ENCODE data around the gene ADAMTSL3.

DNA sequence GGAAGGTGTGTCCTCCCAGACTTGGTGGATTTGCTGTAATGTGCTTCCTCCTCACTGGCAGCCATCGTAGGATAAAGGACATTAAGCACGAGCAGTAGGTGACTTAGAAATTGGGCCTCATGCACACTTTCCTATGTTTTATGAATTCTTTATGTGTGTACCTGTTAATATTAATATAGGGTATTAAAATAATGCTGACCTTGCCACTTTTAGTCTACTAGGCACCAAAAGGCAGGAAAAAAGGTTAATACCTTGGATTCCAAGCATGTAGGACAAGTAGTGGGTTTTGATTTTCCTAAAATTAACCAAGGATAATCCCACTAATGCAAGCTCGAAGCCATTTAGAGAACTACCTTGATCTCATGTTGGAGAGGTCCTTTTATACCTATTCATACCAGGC lies 55.9 kb downstream of the ADAMTSL3 start:
- TF ChIP-seq TAF1 (IDR thresholded peaks at IDR 0.05; ENCODE audit: borderline replicate concordance, insufficient read depth, low read length): no peak
- TF ChIP-seq, protein P1, sequence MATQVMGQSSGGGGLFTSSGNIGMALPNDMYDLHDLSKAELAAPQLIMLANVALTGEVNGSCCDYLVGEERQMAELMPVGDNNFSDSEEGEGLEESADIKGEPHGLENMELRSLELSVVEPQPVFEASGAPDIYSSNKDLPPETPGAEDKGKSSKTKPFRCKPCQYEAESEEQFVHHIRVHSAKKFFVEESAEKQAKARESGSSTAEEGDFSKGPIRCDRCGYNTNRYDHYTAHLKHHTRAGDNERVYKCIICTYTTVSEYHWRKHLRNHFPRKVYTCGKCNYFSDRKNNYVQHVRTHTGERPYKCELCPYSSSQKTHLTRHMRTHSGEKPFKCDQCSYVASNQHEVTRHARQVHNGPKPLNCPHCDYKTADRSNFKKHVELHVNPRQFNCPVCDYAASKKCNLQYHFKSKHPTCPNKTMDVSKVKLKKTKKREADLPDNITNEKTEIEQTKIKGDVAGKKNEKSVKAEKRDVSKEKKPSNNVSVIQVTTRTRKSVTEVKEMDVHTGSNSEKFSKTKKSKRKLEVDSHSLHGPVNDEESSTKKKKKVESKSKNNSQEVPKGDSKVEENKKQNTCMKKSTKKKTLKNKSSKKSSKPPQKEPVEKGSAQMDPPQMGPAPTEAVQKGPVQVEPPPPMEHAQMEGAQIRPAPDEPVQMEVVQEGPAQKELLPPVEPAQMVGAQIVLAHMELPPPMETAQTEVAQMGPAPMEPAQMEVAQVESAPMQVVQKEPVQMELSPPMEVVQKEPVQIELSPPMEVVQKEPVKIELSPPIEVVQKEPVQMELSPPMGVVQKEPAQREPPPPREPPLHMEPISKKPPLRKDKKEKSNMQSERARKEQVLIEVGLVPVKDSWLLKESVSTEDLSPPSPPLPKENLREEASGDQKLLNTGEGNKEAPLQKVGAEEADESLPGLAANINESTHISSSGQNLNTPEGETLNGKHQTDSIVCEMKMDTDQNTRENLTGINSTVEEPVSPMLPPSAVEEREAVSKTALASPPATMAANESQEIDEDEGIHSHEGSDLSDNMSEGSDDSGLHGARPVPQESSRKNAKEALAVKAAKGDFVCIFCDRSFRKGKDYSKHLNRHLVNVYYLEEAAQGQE (IDR thresholded peaks at IDR 0.05; ENCODE audit: insufficient read depth in 1 of 2, low read depth in 2 of 2, low read length in 2 of 2): no peak
- TF ChIP-seq POLR2AphosphoS5 (IDR thresholded peaks at IDR 0.05; ENCODE audit: low read depth, low read length): no peak
- TF ChIP-seq SIN3A (IDR thresholded peaks at IDR 0.05; ENCODE audit: borderline replicate concordance, insufficient read depth, low read length): no peak

All from PFSK-1 (cell line).